ENCODE results near the gene EGR1.

Gene EGR1

GRCh38 chr5:138465261-138466124, at the start of gene EGR1:
Gene EGR1 (plus strand): TSS chr5:138465479. CDS start chr5:138465762, 283 bp downstream.
- DNase-seq (ENCODE audit: low spot score), result peak; percentile 99

- DNase-seq (ENCODE audit: low spot score), result no peak
Observed at GRCh38 chr5:138418444-138418843, 46.8 kb upstream of the EGR1 start.

- DNase-seq (ENCODE audit: low spot score), result no peak
Observed at GRCh38 chr5:138425079-138425478, 40.2 kb upstream of the EGR1 start.

GRCh38 chr5:138435943-138436342, 29.3 kb upstream of the EGR1 start:
- no peak for DNase-seq (ENCODE audit: low spot score)

- no peak for DNase-seq (ENCODE audit: low spot score)
Observed at GRCh38 chr5:138438003-138438723, 27.1 kb upstream of the EGR1 start.

- no peak for DNase-seq (ENCODE audit: low spot score)
Observed at GRCh38 chr5:138438724-138439476, 26.4 kb upstream of the EGR1 start, which contains the start of gene REEP2. Gene REEP2 (plus strand): TSS chr5:138439057. CDS start chr5:138439209, 152 bp downstream.

- DNase-seq (ENCODE audit: low spot score), result no peak
Observed at GRCh38 chr5:138439477-138440158, 25.7 kb upstream of the EGR1 start.

GRCh38 chr5:138440159-138441073, 24.9 kb upstream of the EGR1 start:
- DNase-seq (ENCODE audit: low spot score), result no peak

- DNase-seq (ENCODE audit: low spot score), result no peak
Observed at GRCh38 chr5:138441221-138441620, 24.1 kb upstream of the EGR1 start.

- no peak for DNase-seq (ENCODE audit: low spot score)
Observed at GRCh38 chr5:138444078-138444773, 21.1 kb upstream of the EGR1 start.

GRCh38 chr5:138444774-138445546, 20.3 kb upstream of the EGR1 start:
- DNase-seq (ENCODE audit: low spot score), result no peak

GRCh38 chr5:138445547-138446271, 19.6 kb upstream of the EGR1 start:
- DNase-seq (ENCODE audit: low spot score), result no peak

GRCh38 chr5:138448070-138448469, 17.2 kb upstream of the EGR1 start:
- no peak for DNase-seq (ENCODE audit: low spot score)

- DNase-seq (ENCODE audit: low spot score), result peak; percentile 74
Observed at GRCh38 chr5:138448481-138449398, 16.5 kb upstream of the EGR1 start.

- peak; percentile 89 for DNase-seq (ENCODE audit: low spot score)
Observed at GRCh38 chr5:138449501-138450239, 15.6 kb upstream of the EGR1 start.

- DNase-seq (ENCODE audit: low spot score), result no peak
Observed at GRCh38 chr5:138450971-138451370, 14.3 kb upstream of the EGR1 start.

GRCh38 chr5:138452720-138453119, 12.6 kb upstream of the EGR1 start:
- DNase-seq (ENCODE audit: low spot score), result no peak

All from Ammon's horn (tissue), 1 donor.